HG03196 (cell line): ENCODE data around the gene NBEAL2.
A peak's percentile ranks its signal among the peaks of the same experiment; 100 is the strongest.
"Not testable (repeated sequence)": the region's sequence is repeated elsewhere in the genome, so short reads cannot be mapped to it uniquely, and the experiment has no call there.

Source experiments
- ATAC-seq: cut with Tn5 transposase; IDR thresholded peaks from one replicate; pipeline ENCODE4 v1.9.1; 2021; ENCODE audit not compliant: unreplicated experiment

NBEAL2 gene

GRCh38 chr3:47009225-47010110, 30.0 kb downstream of the NBEAL2 start:
- ATAC-seq: peak; percentile 42

- ATAC-seq: no peak
These were observed 30.7 kb downstream of the NBEAL2 start for GRCh38 chr3:47010111-47010712.

DNA sequence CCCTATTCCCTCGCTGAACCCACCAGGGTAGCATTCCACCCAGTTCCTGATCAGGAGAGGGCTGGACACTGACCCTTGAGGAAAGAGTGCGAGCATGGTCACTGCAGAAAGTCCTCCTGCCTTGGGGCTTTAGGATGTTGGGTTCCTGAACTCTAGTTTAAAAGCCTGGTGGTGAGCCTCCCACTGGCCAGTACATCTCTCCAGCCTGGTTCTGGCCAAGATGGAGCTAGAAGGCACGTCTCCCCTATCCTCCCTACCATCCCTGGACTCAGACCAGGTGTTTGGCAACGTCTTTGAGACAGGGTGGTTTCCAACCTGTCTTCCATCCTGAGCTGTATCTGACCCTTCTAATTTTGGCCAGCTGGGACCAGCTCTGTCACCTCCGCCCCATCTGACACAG, 31.4 kb downstream of the NBEAL2 start:
- ATAC-seq: no peak

- no peak for ATAC-seq
These were observed 31.9 kb downstream of the NBEAL2 start for GRCh38 chr3:47011371-47011770.

DNA sequence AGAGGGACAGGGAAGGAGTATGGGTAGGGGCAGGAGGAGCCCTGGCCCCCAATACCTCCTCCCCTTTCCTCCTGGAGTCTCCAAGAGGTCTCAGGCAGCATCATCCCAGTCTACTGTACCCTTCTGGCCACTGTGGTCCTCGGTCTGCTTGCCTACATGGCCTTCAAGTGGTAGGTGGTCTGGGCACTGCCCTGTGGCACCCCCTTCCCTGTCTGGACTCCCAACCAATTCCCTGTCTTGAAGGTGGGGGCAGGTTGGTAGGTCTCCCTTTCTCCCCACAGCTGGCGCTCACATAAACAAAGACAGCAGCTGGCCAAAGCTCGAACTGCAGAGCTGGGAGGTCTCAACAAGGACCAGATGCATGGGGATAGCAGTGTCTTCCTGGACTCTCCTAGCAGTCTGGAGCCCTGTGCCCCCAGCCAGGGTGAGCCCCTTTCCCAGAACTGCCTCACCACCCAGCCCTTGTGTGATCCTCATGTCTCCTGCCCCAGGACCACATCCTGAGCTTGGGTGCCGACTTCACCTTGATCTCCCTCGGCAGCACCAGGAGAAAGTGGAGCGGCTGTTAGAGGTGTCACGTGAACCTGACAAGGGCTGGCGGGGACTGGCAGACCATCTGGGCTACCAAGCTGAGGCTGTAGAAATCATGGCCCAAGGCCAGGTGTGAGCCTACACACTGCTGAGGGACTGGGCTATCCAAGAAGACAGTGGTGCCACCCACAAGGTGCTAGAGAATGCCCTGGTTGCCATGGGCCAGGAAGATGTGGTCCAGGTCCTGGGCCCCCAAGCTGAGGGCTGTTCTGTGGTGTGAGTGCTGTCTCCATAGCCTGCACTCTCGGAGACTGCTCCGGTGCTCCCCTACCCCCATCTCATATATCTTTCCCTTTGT, 33.1 kb downstream of the NBEAL2 start:
- no peak for ATAC-seq

- no peak for ATAC-seq
These were observed 33.8 kb downstream of the NBEAL2 start for GRCh38 chr3:47013231-47013630.

GRCh38 chr3:47014036-47014435, 34.6 kb downstream of the NBEAL2 start:
- ATAC-seq: no peak

DNA sequence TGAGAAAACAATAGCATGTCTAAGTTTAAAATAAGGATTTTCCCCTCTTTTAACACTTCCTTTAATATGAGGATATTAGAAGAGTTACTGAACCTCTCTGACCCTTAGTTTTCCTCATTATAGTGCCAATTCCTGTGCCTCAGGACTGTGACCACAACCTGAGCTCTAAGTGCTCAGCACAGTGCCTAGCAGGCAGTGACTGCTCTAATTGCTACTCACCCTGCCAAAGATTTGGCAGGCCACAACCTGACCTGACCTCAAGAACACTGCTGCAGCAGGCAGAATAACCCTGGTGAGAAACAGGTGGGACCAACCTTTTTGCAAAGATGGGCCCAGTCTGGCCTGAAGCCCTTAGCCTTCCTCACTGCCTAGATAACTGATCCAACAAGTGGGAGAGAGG, 35.7 kb downstream of the NBEAL2 start:
- ATAC-seq: no peak

DNA sequence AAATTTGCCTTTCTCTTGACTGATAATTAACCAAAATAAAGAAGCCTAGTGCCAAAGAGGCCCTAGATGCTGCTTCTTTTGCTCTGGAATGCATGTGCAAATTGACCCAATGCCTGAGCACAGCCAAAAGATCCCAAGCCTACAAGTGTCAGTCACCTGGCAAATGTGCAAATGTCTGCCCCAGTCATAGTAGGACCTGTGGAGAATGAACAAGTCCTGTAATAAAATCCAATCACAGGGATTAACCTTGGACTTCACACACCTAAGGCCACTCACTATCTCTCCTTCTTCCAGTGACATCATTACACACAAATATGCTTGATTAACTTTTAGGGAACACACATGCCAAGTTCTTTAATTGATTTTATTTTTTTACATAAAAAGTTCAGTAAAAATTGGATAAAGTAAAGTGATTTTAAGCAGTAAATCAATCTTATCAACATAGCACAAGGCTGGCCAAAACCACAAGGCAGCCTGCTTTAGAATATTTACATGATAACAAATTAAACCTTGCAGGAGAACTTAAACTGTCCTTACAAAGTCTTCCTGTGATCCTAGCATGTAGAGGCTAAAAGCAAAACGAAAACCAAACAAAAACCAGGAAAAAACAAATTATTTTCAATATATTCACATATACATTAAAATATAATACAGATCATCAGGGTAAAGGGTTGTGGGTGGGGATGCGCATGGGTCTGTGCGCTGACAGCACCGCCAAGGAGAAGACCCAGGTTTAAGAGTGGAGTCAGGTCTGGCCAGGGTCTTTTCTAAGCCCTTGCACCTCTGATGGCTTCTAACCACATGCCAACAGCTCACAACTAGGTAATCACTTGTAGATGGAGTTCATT, 36.8 kb downstream of the NBEAL2 start:
- no peak for ATAC-seq

- peak; percentile 53 for ATAC-seq
These were observed 37.5 kb downstream of the NBEAL2 start for GRCh38 chr3:47016934-47017435.

DNA sequence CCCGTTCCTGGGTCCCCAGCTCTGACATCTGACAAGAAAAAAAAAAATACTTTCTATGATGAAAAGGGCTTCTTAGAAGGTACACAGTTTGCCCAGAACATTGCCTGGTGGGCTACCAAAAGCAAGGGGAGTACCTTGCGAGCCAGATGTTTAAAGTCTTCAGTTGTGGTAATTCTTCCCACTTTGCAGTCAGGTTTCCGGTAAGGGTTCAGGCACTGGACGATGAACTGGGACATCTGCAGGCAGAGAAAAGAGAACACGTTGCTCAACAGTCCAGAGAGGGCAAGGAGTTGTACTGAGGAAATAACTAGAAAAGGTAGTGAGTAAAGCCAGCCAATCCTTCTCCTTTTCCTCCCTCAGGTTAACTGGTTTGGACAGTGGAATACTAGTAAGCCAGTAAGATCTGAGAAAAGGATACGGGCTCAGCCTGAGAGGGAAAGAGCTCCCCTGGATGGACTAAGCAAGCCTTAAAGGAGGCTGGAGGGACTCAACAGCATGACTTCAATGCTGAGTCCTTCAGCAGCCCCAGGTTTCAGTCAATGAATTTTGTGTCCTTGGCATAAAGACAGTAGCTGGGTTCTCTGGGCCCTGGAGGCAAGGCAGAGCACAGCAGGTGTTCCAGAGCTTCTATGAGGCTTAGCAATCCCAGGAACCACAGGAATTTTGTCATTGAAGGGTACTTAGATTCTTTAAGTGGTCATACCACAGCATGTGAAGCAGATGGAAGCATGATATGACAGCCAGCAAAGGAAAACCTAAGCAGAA, 38.2 kb downstream of the NBEAL2 start:
- ATAC-seq: no peak

- ATAC-seq: no peak
These were observed 38.8 kb downstream of the NBEAL2 start for GRCh38 chr3:47018269-47018611.

DNA sequence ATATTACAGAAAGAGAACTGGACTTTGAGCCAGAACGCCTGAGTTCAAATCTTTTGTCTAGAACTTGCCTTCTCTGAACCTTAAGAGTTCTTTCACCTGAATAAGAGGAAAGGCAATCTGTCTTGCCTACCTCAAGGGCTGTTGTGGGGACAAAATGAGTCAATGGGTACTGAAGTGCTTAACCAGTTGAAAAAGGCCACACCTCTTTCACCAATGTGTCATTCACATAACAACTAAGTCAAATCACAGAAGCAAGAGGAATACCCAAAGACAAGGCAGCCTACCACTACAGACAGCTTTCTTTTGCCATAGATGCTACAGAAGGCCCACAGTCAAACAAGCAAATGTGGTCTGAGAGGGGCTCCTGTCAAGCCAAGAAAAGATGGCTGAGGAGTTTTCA, 39.7 kb downstream of the NBEAL2 start:
- no peak for ATAC-seq

GRCh38 chr3:47020311-47020710, 40.8 kb downstream of the NBEAL2 start:
- ATAC-seq: no peak

DNA sequence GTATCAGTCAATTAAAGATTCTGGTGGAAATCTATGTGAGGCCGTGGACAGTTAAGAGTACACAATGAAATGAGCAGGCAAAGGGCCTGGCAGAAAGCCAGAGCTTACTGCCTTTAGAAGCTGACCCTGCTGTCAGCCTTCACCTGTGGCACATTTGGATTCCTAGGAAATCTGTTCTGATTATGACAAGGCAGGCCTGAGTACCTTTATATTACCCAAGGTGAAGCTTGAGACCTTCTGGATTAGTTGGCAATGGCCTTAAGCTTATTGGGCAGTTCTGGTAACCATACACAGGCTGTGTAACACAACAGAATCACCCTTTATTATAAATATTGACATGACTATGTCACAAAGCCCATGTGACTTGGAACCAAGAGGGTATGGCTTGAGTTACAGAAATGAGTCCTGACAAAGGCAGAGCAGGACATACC, 43.2 kb downstream of the NBEAL2 start:
- no peak for ATAC-seq

GRCh38 chr3:47024932-47025331, 45.5 kb downstream of the NBEAL2 start:
- ATAC-seq: no peak

- not testable (repeated sequence) for ATAC-seq
These were observed 47.0 kb downstream of the NBEAL2 start for GRCh38 chr3:47026432-47026831.

GRCh38 chr3:47028146-47028545, 48.7 kb downstream of the NBEAL2 start:
- ATAC-seq: no peak

DNA sequence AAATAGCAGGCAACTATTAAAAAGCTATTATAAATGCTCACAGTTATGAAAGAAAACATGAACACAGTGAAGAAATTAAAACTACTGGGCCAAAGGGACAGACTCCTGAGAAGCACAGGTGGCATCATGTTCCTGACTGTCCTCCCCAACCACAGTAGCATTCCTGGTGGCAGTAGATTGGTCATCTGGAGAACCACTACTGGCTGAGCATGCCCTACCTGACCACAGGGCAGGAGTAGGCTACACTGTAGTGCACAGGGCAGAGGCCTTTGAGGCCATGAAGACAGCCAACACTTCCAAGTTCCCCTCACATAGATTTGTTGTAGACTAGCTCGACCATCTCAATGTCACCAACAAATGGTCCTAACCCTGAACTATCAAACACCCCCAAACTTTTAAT, 49.2 kb downstream of the NBEAL2 start:
- no peak for ATAC-seq

- ATAC-seq: not testable (repeated sequence)
These were observed 51.6 kb downstream of the NBEAL2 start for GRCh38 chr3:47031041-47031440.
